Gastroesophageal sphincter (tissue), 4 donors: ENCODE measurements around the gene EPHA7. TPM values are rescaled to one million over a fixed set of nuclear protein-coding genes. Genes with fewer than 3 reads are reported as not detected.

Experiments
- ATAC-seq: fragments of 150-250 bp; one replicate; pipeline ENCODE4 v1.9.1; 2016; ENCODE audit warnings: mild to moderate bottlenecking, moderate library complexity
- H3K27ac ChIP-seq, 4 donors: fragments of 200-600 bp; sonication (generic) in 3 of 4; 1 replicate in 3 of 4; 2 replicates in 1 of 4; pipeline ENCODE4 v1.5.1; 2016 to 2019
- H3K27me3 ChIP-seq: fragments of 200-600 bp; sonication (generic); one replicate; pipeline ENCODE4 v1.5.1; 2019
- H3K36me3 ChIP-seq, 2 donors: fragments of 200-600 bp; sonication (generic); one replicate each; pipeline ENCODE4 v1.5.1; 2019; ENCODE audit warnings: control low read depth in 1 of 2
- H3K4me1 ChIP-seq, 3 donors: fragments of 200-600 bp; sonication (generic); 1 replicate in 2 of 3; 2 replicates in 1 of 3; pipeline ENCODE4 v1.5.1; 2016 to 2019; ENCODE audit warnings: control low read depth in 2 of 3
- H3K4me3 ChIP-seq, 2 donors: fragments of 200-600 bp; sonication (generic); one replicate each; pipeline ENCODE4 v1.5.1; 2019; ENCODE audit warnings: mild to moderate bottlenecking in 1 of 2, moderate library complexity in 1 of 2
- H3K9me3 ChIP-seq, 3 donors: fragments of 200-600 bp; sonication (generic); one replicate each; pipeline ENCODE4 v1.5.1; 2017 to 2019; ENCODE audit warnings: control low read depth in 2 of 3
- CTCF ChIP-seq, 4 experiments: fragments of 200-600 bp in 2 of 4; fragments of 450-650 bp in 2 of 4; sonication (generic) in 1 of 4; IDR thresholded peaks; one replicate each; pipeline ENCODE4 v1.5.1; 2017 to 2019; ENCODE audit warnings: antibody characterized with exemption in 4 of 4, mild to moderate bottlenecking in 2 of 4, moderate library complexity in 2 of 4
- EP300 ChIP-seq: sonication (generic); formaldehyde crosslinking; IDR thresholded peaks from one replicate; pipeline ENCODE4 v1.6.1; 2017; ENCODE audit warnings: antibody characterized with exemption, mild to moderate bottlenecking
- POLR2A ChIP-seq, 2 donors: fragments of 450-650 bp; IDR thresholded peaks; one replicate each; pipeline ENCODE4 v1.6.1; 2017; ENCODE audit warnings: antibody characterized with exemption in 2 of 2, mild to moderate bottlenecking in 2 of 2, moderate library complexity in 1 of 2
- POLR2AphosphoS5 ChIP-seq: sonication (generic); formaldehyde crosslinking; IDR thresholded peaks from one replicate; pipeline ENCODE4 v1.6.1; 2017; ENCODE audit warnings: antibody characterized with exemption
- WGBS, 2 donors: methylation state at CpG; one replicate each; pipeline ENCODE4 v1.1.5; 2018; ENCODE audit warnings: low coverage in 1 of 2; 5-methylcytosine and 5-hydroxymethylcytosine counted together
- total RNA-seq, 4 donors: library from RNA; depleted of rRNA; stranded (reverse); fragments of >200 nt; gene quantifications; one replicate each; pipeline ENCODE4 v1.1.0, GENCODE V29; 2016

Gene EPHA7
- total RNA-seq, 4 donors from 2014 or later: 71.6 to 210 (median 175) TPM

DNA sequence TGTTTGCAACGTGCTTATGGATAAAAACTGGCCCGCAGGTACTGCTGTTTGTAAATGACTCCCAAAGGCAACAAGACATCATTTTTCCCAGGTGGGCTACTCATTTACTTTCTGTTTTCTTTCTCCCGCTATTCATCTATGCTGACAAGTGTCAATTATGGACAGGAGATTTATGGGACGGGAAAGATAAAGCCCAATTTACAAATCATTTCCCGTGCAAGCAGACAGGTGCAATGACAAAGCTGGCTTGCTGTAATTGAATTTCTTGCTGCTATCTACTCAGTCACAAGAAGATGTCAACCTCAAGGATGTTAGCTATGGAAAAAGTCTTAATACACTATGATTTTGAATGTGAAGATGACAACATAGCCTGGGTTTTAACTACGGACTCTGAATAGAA, 125.5 kb downstream of the EPHA7 start:
- Histone ChIP-seq H3K9me3 (no peaks in the 10 kb centered on the region), H3K36me3 (no peaks in the 10 kb centered on the region), H3K27ac (no peak overlapping the region), H3K4me3 (no peak overlapping the region), H3K27me3 (no peaks in the 10 kb centered on the region), H3K4me1 (peaks cover 0 to 6% (median 0%) of the 10 kb centered on the region in 3 donors)
- TF ChIP-seq POLR2A (IDR thresholded peaks at IDR 0.05) (no peak), POLR2AphosphoS5 (no peak), EP300 (no peak), CTCF (IDR thresholded peaks at IDR 0.05) (no peak)
- no peak for ATAC-seq
- WGBS, 2 donors: 81 to 82% methylated on average over 6 of the region's 6 CpGs

GRCh38 chr6:93293460-93293859, 125.9 kb downstream of the EPHA7 start:
- no peak overlapping the region for H3K4me3 ChIP-seq
- no peak for TF ChIP-seq EP300
- ATAC-seq: no peak
- no peaks in the 10 kb centered on the region for H3K27me3 ChIP-seq
- WGBS, 2 donors: 77 to 86% methylated on average over 4 of the region's 4 CpGs
- H3K27ac ChIP-seq: no peak overlapping the region
- no peaks in the 10 kb centered on the region for H3K9me3 ChIP-seq
- no peaks in the 10 kb centered on the region for H3K36me3 ChIP-seq
- H3K4me1 ChIP-seq: peaks cover 0 to 6% (median 0%) of the 10 kb centered on the region in 3 donors

GRCh38 chr6:93282521-93283031, 136.8 kb downstream of the EPHA7 start:
- no peak for TF ChIP-seq EP300
- no peak for TF ChIP-seq POLR2A (IDR thresholded peaks at IDR 0.05)
- TF ChIP-seq CTCF (IDR thresholded peaks at IDR 0.05): no peak
- no peak for TF ChIP-seq POLR2AphosphoS5
- peaks cover 0 to 13% of the 10 kb centered on the region in 2 donors for H3K36me3 ChIP-seq
- 50 to 100% methylated on average over 1 to 2 of the region's 28 CpGs for WGBS, 2 donors
- no peak overlapping the region for H3K4me3 ChIP-seq
- no peaks in the 10 kb centered on the region for H3K27me3 ChIP-seq
- no peak for ATAC-seq
- peaks cover 0 to 28% (median 2%) of the 10 kb centered on the region in 3 donors for H3K4me1 ChIP-seq
- H3K27ac ChIP-seq: no peak overlapping the region
- peaks cover 0 to 5% (median 0%) of the 10 kb centered on the region in 3 donors for H3K9me3 ChIP-seq

DNA sequence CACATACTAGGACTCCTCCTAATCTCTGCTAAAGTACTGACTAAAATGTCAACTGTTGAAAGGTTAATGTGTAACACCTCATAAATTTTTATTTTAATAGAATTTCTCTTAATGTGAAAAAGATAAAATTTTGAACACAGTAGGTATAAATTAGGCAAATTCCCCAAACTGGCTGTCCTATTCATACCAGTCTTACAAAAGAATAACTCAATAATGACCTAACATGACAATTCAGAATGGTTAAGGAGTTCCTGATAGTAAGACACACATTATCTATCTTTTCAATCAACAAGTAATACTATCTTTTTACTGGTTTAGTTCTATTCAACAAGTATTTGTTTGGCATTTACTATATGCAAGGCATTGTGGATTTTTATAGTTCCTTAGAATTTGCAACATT, 141.1 kb downstream of the EPHA7 start:
- Histone ChIP-seq H3K27me3 (no peaks in the 10 kb centered on the region), H3K36me3 (peaks cover 0 to 10% of the 10 kb centered on the region in 2 donors), H3K4me3 (no peak overlapping the region), H3K27ac (no peak overlapping the region), H3K4me1 (peaks cover 0 to 23% (median 2%) of the 10 kb centered on the region in 3 donors), H3K9me3 (peaks cover 0 to 5% (median 0%) of the 10 kb centered on the region in 3 donors)
- no peak for ATAC-seq
- no peak for TF ChIP-seq POLR2A (IDR thresholded peaks at IDR 0.05)
- no peak for TF ChIP-seq EP300
- no peak for TF ChIP-seq CTCF (IDR thresholded peaks at IDR 0.05)
- TF ChIP-seq POLR2AphosphoS5: no peak

DNA sequence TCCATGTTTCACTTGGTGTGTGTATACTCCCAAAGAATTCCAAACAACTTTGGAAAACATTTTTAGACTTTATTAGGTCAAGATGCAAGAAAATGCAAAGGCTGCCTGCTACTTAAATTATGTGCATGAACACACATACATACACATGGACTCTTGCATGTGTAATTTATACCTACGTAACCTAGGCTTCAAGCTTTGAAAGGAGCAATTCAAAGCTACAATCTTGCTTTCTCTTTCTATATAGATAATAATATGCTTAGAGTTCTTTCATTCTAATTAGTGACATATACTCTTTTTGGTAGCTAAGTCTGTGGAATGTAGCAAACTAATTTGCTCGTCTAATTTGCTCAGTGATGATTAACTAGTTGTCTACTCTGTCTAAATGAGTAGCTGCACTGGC, 146.5 kb downstream of the EPHA7 start:
- H3K9me3 ChIP-seq: no peaks in the 10 kb centered on the region
- peaks cover 0 to 13% of the 10 kb centered on the region in 2 donors for H3K36me3 ChIP-seq
- TF ChIP-seq POLR2A (IDR thresholded peaks at IDR 0.05) (no peak), CTCF (IDR thresholded peaks at IDR 0.05) (no peak), EP300 (no peak), POLR2AphosphoS5 (no peak)
- H3K4me3 ChIP-seq: no peak overlapping the region
- 44 to 84% methylated on average over 2 of the region's 2 CpGs for WGBS, 2 donors
- peaks cover 0 to 10% (median 0%) of the 10 kb centered on the region in 3 donors for H3K4me1 ChIP-seq
- no peak for ATAC-seq
- H3K27me3 ChIP-seq: no peaks in the 10 kb centered on the region
- H3K27ac ChIP-seq: no peak overlapping the region
